H9 (cell line): ENCODE results near the gene PRSS2. TPM values are rescaled to one million over a fixed set of nuclear protein-coding genes. Genes with fewer than 3 reads are reported as not detected.

Experiments used
- DNase-seq: peaks from one replicate; pipeline ENCODE4 v3.0.0-alpha.2; 2017
- H2AFZ ChIP-seq: one replicate; pipeline ENCODE4 v1.6.1; 2013; ENCODE audit warnings: mild to moderate bottlenecking, low read length, control low read depth, moderate library complexity
- H2AK5ac ChIP-seq: 2 replicates; pipeline ENCODE4 v1.6.1; 2013; ENCODE audit warnings: low read length, control low read depth, mixed read lengths; ENCODE audit not compliant: insufficient read length
- H2BK120ac ChIP-seq: one replicate; pipeline ENCODE4 v1.6.1; 2013; ENCODE audit warnings: low read depth, mild to moderate bottlenecking, low read length, control low read depth, inconsistent platforms; ENCODE audit not compliant: poor library complexity, severe bottlenecking
- H2BK12ac ChIP-seq: 2 replicates; pipeline ENCODE4 v1.6.1; 2013; ENCODE audit warnings: low read length, control low read depth, mixed read lengths, low read depth; ENCODE audit not compliant: insufficient read length
- H2BK15ac ChIP-seq: 2 replicates; pipeline ENCODE4 v1.6.1; 2013; ENCODE audit warnings: low read depth, low read length, control low read depth
- H2BK20ac ChIP-seq: one replicate; pipeline ENCODE4 v1.6.1; 2013; ENCODE audit warnings: low read depth, mild to moderate bottlenecking, low read length, control low read depth, inconsistent platforms; ENCODE audit not compliant: poor library complexity, severe bottlenecking
- H2BK5ac ChIP-seq: 2 replicates; pipeline ENCODE4 v1.6.1; 2013; ENCODE audit warnings: low read length, control low read depth, mixed read lengths; ENCODE audit not compliant: insufficient read length
- H3K14ac ChIP-seq: 2 replicates; pipeline ENCODE4 v1.6.1; 2013; ENCODE audit warnings: low read length, control low read depth; ENCODE audit not compliant: insufficient read depth
- H3K18ac ChIP-seq: 2 replicates; pipeline ENCODE4 v1.6.1; 2013; ENCODE audit warnings: low read depth, mild to moderate bottlenecking, mixed read lengths, low read length, control low read depth; ENCODE audit not compliant: insufficient read length
- H3K23ac ChIP-seq: 2 replicates; pipeline ENCODE4 v1.6.1; 2013; ENCODE audit warnings: low read length, control low read depth, mixed read lengths, low read depth; ENCODE audit not compliant: insufficient read length
- H3K23me2 ChIP-seq: 2 replicates; pipeline ENCODE4 v1.6.1; 2013; ENCODE audit warnings: low read depth, mild to moderate bottlenecking, mixed read lengths, low read length, control low read depth; ENCODE audit not compliant: insufficient read length, poor library complexity, severe bottlenecking
- H3K27ac ChIP-seq: 2 replicates; pipeline ENCODE4 v1.5.1; 2013; ENCODE audit warnings: low read length, control low read depth, mixed read lengths, low read depth; ENCODE audit not compliant: insufficient read length
- H3K27me3 ChIP-seq: 2 replicates; pipeline ENCODE4 v1.6.1; 2013; ENCODE audit warnings: low read length, control low read depth, inconsistent platforms; ENCODE audit not compliant: insufficient read depth
- H3K4ac ChIP-seq: 2 replicates; pipeline ENCODE4 v1.6.1; 2013; ENCODE audit warnings: low read depth, mild to moderate bottlenecking, control low read depth, inconsistent platforms, low read length, moderate library complexity
- H3K4me1 ChIP-seq: 2 replicates; pipeline ENCODE4 v1.6.1; 2013; ENCODE audit warnings: low read length, control low read depth, inconsistent platforms; ENCODE audit not compliant: insufficient read depth
- H3K4me2 ChIP-seq: 2 replicates; pipeline ENCODE4 v1.6.1; 2013; ENCODE audit warnings: low read length, control low read depth, mixed read lengths; ENCODE audit not compliant: insufficient read length, insufficient read depth
- H3K56ac ChIP-seq: 2 replicates; pipeline ENCODE4 v1.6.1; 2013; ENCODE audit warnings: low read depth, mild to moderate bottlenecking, mixed read lengths, low read length, control low read depth; ENCODE audit not compliant: insufficient read length
- H3K79me1 ChIP-seq: 2 replicates; pipeline ENCODE4 v1.6.1; 2013; ENCODE audit warnings: low read depth, mild to moderate bottlenecking, moderate library complexity, low read length, control low read depth, inconsistent platforms; ENCODE audit not compliant: insufficient read depth, poor library complexity, severe bottlenecking
- H3K79me2 ChIP-seq: 2 replicates; pipeline ENCODE4 v1.6.1; 2013; ENCODE audit warnings: low read length, control low read depth, inconsistent platforms; ENCODE audit not compliant: insufficient read depth
- H3K9ac ChIP-seq: 2 replicates; pipeline ENCODE4 v1.6.1; 2013; ENCODE audit warnings: low read length, control low read depth, mixed read lengths; ENCODE audit not compliant: insufficient read length; ENCODE audit errors: extremely low read depth
- H3K9me3 ChIP-seq: one replicate; pipeline ENCODE4 v1.6.1; 2013; ENCODE audit warnings: low read depth, low read length, inconsistent platforms; ENCODE audit not compliant: control insufficient read depth
- H3T11ph ChIP-seq: one replicate; pipeline ENCODE4 v1.6.1; 2013; ENCODE audit warnings: mild to moderate bottlenecking, low read length, control low read depth, inconsistent platforms
- H4K20me1 ChIP-seq: one replicate; pipeline ENCODE4 v1.6.1; 2013; ENCODE audit not compliant: control insufficient read depth, insufficient read length, insufficient read depth
- H4K5ac ChIP-seq: 2 replicates; pipeline ENCODE4 v1.6.1; 2013; ENCODE audit warnings: low read depth, mild to moderate bottlenecking, mixed read lengths, low read length, control low read depth; ENCODE audit not compliant: insufficient read length
- H4K8ac ChIP-seq: replicated peaks from 2 replicates; pipeline ENCODE4 v1.6.1; 2013; ENCODE audit warnings: low read length, control low read depth, mixed read lengths, low read depth; ENCODE audit not compliant: insufficient read length
- H4K91ac ChIP-seq: 2 replicates; pipeline ENCODE4 v1.6.1; 2013; ENCODE audit warnings: low read depth, mild to moderate bottlenecking, moderate library complexity, mixed read lengths, low read length, control low read depth; ENCODE audit not compliant: insufficient read length
- H3K27ac Mint-ChIP-seq, 3 experiments: 2 replicates in 2 of 3; 3 replicates in 1 of 3; pipeline ENCODE4 v1.8.0; 2020 to 2021; ENCODE audit warnings: mixed read lengths in 3 of 3, mild to moderate bottlenecking in 1 of 3, moderate library complexity in 1 of 3
- H3K27me3 Mint-ChIP-seq: 2 replicates; pipeline ENCODE4 v1.8.0; 2021; ENCODE audit warnings: low read depth, mild to moderate bottlenecking, moderate library complexity, mixed read lengths
- H3K36me3 Mint-ChIP-seq, 3 experiments: 2 replicates in 2 of 3; 3 replicates in 1 of 3; pipeline ENCODE4 v1.8.0; 2020 to 2021; ENCODE audit warnings: low read depth in 3 of 3, mixed read lengths in 3 of 3; ENCODE audit not compliant: insufficient read depth in 1 of 3
- H3K4me1 Mint-ChIP-seq, 2 experiments: 2 replicates each; pipeline ENCODE4 v1.8.0; 2020; ENCODE audit warnings: mixed read lengths in 2 of 2
- H3K4me3 Mint-ChIP-seq, 2 experiments: 2 replicates in 1 of 2; 3 replicates in 1 of 2; pipeline ENCODE4 v1.8.0; 2020 to 2021; ENCODE audit warnings: mild to moderate bottlenecking in 2 of 2, mixed read lengths in 2 of 2, moderate library complexity in 1 of 2
- H3K9me3 Mint-ChIP-seq, 2 experiments: 2 replicates in 1 of 2; 3 replicates in 1 of 2; pipeline ENCODE4 v1.8.0; 2020; ENCODE audit warnings: mild to moderate bottlenecking in 2 of 2, mixed read lengths in 2 of 2, moderate library complexity in 1 of 2
- WGBS: extraction: QIAGEN DNeasy Blood & Tissue Kit; methylation state at CpG from one replicate; pipeline ENCODE4 v1.1.7; 2013; ENCODE audit warnings: missing lambda C conversion rate, low lambda C conversion rate, mixed read lengths; ENCODE audit not compliant: insufficient read length; ENCODE audit errors: extremely low coverage; 5-methylcytosine and 5-hydroxymethylcytosine counted together
- total RNA-seq: library from RNA; stranded (reverse); gene quantifications from 2 replicates; pipeline ENCODE4 v1.2.1, GENCODE V29; 2021
- TF ChIP-seq, protein P1 (sequence below): fragments of 200-600 bp; sonication (generic); conservative IDR thresholded peaks from 3 replicates; pipeline ENCODE4 v1.8.0; 2021; ENCODE audit warnings: antibody characterized with exemption, mild to moderate bottlenecking

PRSS2 gene
- total RNA-seq, 1 experiment from 2014 or later, result not detected

DNA sequence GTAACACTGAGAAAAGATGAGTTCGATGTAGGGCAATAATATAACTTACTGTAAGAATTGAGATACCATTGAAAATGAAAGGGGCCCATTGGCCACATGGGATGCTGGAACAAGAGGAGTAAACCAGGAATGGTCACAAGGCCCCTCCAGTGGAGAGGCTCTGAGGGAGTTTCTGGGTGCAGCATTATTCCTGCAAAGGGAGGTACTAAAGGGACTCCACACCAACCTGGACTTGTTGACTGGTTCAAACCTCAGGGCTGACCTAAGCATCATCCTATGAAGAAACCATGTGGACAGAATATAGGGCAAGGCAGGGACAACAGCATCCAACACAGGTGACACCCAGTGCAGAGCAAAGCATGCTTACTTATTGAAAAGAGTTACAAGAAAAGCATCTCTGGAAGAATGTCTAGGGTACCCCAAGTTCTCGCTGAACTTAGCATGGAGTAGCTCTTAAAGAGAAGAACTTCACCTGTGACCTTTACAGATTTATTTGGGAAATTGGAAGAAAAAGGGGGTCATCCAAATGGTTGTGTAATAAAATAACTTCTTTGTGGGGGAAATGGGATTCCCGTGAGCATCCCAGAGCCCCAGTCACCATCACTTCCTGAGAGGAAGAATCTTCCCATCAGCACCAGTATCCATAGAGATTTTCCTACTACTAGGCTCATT, 34.7 kb downstream of the PRSS2 start:
- H4K20me1 ChIP-seq, result no peaks in the 10 kb centered on the region
- H3K56ac ChIP-seq, result no peak overlapping the region
- H3K14ac ChIP-seq, result no peak overlapping the region
- H3K27ac ChIP-seq, result no peak overlapping the region
- no peak overlapping the region for H4K8ac ChIP-seq
- H3K4me3 Mint-ChIP-seq, result no peak overlapping the region
- peaks cover 7 to 10% (median 8%) of the 10 kb centered on the region in 3 experiments for H3K36me3 Mint-ChIP-seq
- H4K91ac ChIP-seq, result no peak overlapping the region
- H3K79me1 ChIP-seq, result no peaks in the 10 kb centered on the region
- H3K9me3 ChIP-seq, result no peaks in the 10 kb centered on the region
- WGBS, result no CpG with 5 or more reads among the region's 3 CpGs
- H2AFZ ChIP-seq, result no peak overlapping the region
- H3K27ac Mint-ChIP-seq, result no peak overlapping the region
- no peaks in the 10 kb centered on the region for H3K23me2 ChIP-seq
- H2BK15ac ChIP-seq, result no peak overlapping the region
- no peak overlapping the region for H2BK20ac ChIP-seq
- H2BK120ac ChIP-seq, result no peak overlapping the region
- no peaks in the 10 kb centered on the region for H3K27me3 ChIP-seq
- no peaks in the 10 kb centered on the region for H3K9me3 Mint-ChIP-seq
- TF ChIP-seq, protein P1, sequence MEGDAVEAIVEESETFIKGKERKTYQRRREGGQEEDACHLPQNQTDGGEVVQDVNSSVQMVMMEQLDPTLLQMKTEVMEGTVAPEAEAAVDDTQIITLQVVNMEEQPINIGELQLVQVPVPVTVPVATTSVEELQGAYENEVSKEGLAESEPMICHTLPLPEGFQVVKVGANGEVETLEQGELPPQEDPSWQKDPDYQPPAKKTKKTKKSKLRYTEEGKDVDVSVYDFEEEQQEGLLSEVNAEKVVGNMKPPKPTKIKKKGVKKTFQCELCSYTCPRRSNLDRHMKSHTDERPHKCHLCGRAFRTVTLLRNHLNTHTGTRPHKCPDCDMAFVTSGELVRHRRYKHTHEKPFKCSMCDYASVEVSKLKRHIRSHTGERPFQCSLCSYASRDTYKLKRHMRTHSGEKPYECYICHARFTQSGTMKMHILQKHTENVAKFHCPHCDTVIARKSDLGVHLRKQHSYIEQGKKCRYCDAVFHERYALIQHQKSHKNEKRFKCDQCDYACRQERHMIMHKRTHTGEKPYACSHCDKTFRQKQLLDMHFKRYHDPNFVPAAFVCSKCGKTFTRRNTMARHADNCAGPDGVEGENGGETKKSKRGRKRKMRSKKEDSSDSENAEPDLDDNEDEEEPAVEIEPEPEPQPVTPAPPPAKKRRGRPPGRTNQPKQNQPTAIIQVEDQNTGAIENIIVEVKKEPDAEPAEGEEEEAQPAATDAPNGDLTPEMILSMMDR, result no peak
- H2BK12ac ChIP-seq, result no peak overlapping the region
- no peak overlapping the region for H3K4ac ChIP-seq
- H3K4me1 ChIP-seq, result no peaks in the 10 kb centered on the region
- H2BK5ac ChIP-seq, result no peak overlapping the region
- no peak overlapping the region for H3K9ac ChIP-seq
- H4K5ac ChIP-seq, result no peak overlapping the region
- no peak overlapping the region for H3K4me2 ChIP-seq
- no peak for DNase-seq
- H3K79me2 ChIP-seq, result no peaks in the 10 kb centered on the region
- no peak overlapping the region for H3T11ph ChIP-seq
- H2AK5ac ChIP-seq, result no peak overlapping the region
- peaks cover 2 to 16% of the 10 kb centered on the region in 2 experiments; a peak in 2 of 4 replicates for H3K4me1 Mint-ChIP-seq
- no peak overlapping the region for H3K23ac ChIP-seq
- H3K27me3 Mint-ChIP-seq, result peaks cover 72% of the 10 kb centered on the region
- no peak overlapping the region for H3K18ac ChIP-seq
